MCF 10A (cell line): ENCODE data around the gene RUBCNL. TPM values are rescaled to one million over a fixed set of nuclear protein-coding genes. Genes with fewer than 3 reads are reported as not detected.
"Not testable (repeated sequence)": the region's sequence is repeated elsewhere in the genome, so short reads cannot be mapped to it uniquely, and the experiment has no call there.

Experiments used
- BruUV-seq: library from RNA; stranded (reverse); fragments of 400-500 nt; replicated peaks from 2 replicates; lab custom pipeline; 2021; lab: Mats Ljungman, UMichigan
- CTCF ChIA-PET: fragments of 300-600 bp; sonication (Branson Sonifier 250); formaldehyde crosslinking; extraction: SDS; loops from one replicate; lab custom pipeline; 2021; ENCODE audit warnings: antibody characterized with exemption, inconsistent platforms; lab: Yijun Ruan, JAX
- POLR2A ChIA-PET: fragments of 300-600, 350-650 bp; sonication (Branson Sonifier 250); formaldehyde crosslinking; extraction: SDS; loops from one replicate; lab custom pipeline; 2020; ENCODE audit warnings: antibody characterized with exemption, inconsistent platforms; lab: Yijun Ruan, JAX
- DNase-seq: peaks from one replicate; pipeline ENCODE4 v3.0.0-alpha.2; 2018; ENCODE audit not compliant: unreplicated experiment
- H3K27ac Mint-ChIP-seq: one replicate; pipeline ENCODE4 v1.8.0; 2022; ENCODE audit warnings: mild to moderate bottlenecking, low read depth, mixed read lengths; ENCODE audit not compliant: unreplicated experiment
- H3K27me3 Mint-ChIP-seq: one replicate; pipeline ENCODE4 v1.8.0; 2022; ENCODE audit warnings: mixed read lengths; ENCODE audit not compliant: insufficient read depth, unreplicated experiment
- H3K36me3 Mint-ChIP-seq: one replicate; pipeline ENCODE4 v1.8.0; 2022; ENCODE audit warnings: mild to moderate bottlenecking, moderate library complexity, mixed read lengths; ENCODE audit not compliant: insufficient read depth, unreplicated experiment
- H3K4me1 Mint-ChIP-seq: one replicate; pipeline ENCODE4 v1.8.0; 2022; ENCODE audit warnings: mixed read lengths; ENCODE audit not compliant: insufficient read depth, unreplicated experiment
- H3K4me3 Mint-ChIP-seq: one replicate; pipeline ENCODE4 v1.8.0; 2022; ENCODE audit warnings: mild to moderate bottlenecking, moderate library complexity, mixed read lengths; ENCODE audit not compliant: unreplicated experiment
- H3K9me3 Mint-ChIP-seq: one replicate; pipeline ENCODE4 v1.8.0; 2022; ENCODE audit warnings: mixed read lengths; ENCODE audit not compliant: unreplicated experiment
- intact Hi-C: fragments of 100-400 bp; cut with micrococcal nuclease; formaldehyde crosslinking; loops from 2 replicates; pipeline ENCODE4 v1.14.1; 2022
- total RNA-seq: library from RNA; stranded (reverse); gene quantifications from 2 replicates; pipeline ENCODE4 v1.2.3, GENCODE V29; 2022
- TF ChIP-seq, protein P1 (sequence below): fragments of 200-600 bp; IDR thresholded peaks from one replicate; pipeline ENCODE4 v1.8.0; 2022; ENCODE audit warnings: antibody characterized with exemption, mild to moderate bottlenecking; ENCODE audit not compliant: unreplicated experiment

RUBCNL gene
- total RNA-seq, 1 experiment from 2014 or later: 0.37 TPM

DNA sequence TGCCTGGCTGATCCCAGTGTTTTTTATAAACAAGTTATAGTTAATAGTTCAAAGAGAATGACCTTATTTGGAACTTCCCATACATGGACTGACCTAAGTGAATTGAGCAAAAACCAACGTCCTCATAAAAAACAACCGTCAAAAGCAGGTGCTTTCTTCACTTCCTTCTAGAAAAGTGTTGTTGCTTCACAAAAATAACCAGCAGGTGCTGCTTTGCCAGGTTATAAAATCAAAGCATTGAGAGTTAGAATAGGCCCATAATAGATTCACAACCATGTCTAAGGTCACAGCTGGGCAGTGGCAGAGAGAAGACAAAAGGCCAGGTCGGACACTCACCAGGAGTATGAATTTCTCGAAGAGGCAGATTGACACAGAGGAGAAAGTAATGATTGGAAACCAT lies 9.5 kb downstream of the RUBCNL start:
- POLR2A ChIA-PET: no interaction called here

DNA sequence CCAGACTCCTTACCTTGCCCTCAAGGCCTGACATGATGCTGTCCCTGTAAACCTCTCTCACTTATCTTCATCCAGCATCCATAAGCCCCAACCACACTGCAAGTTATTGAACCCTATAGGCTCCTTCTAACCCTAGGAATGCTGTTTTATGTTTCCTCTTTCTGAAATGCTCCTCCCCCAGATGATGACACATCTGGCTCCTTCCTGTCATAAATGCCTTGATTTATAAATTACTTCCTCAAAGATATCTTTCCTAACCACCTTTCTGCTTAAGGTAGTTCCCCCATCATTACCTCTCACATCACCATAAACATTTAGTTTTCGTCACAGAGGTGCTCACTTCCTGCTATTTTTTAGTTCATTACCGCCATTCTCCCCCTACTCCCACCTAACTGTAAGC lies 12.3 kb downstream of the RUBCNL start:
- ChIA-PET CTCF (interaction anchor here (0.7 to 1.5 kb wide), 3 partner anchors 12 to 1003 kb away, joined by 3 to 5 read pairs (median 4); no protein-coding TSS in a partner anchor), POLR2A (no interaction called here)
- Mint-ChIP-seq H3K4me3 (no peak overlapping the region), H3K27ac (no peak overlapping the region), H3K9me3 (no peaks in the 10 kb centered on the region), H3K27me3 (no peaks in the 10 kb centered on the region), H3K36me3 (no peaks in the 10 kb centered on the region), H3K4me1 (peaks cover 10% of the 10 kb centered on the region)
- intact Hi-C loops: no loop called here
- TF ChIP-seq, protein P1, sequence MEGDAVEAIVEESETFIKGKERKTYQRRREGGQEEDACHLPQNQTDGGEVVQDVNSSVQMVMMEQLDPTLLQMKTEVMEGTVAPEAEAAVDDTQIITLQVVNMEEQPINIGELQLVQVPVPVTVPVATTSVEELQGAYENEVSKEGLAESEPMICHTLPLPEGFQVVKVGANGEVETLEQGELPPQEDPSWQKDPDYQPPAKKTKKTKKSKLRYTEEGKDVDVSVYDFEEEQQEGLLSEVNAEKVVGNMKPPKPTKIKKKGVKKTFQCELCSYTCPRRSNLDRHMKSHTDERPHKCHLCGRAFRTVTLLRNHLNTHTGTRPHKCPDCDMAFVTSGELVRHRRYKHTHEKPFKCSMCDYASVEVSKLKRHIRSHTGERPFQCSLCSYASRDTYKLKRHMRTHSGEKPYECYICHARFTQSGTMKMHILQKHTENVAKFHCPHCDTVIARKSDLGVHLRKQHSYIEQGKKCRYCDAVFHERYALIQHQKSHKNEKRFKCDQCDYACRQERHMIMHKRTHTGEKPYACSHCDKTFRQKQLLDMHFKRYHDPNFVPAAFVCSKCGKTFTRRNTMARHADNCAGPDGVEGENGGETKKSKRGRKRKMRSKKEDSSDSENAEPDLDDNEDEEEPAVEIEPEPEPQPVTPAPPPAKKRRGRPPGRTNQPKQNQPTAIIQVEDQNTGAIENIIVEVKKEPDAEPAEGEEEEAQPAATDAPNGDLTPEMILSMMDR: no peak
- DNase-seq: no peak
- no TSS peak for BruUV-seq

More for the DNA sequence above, 9.5 kb downstream of the RUBCNL start:
- Mint-ChIP-seq H3K4me3 (no peak overlapping the region), H3K4me1 (peaks cover 5% of the 10 kb centered on the region), H3K27ac (no peak overlapping the region), H3K27me3 (no peaks in the 10 kb centered on the region), H3K9me3 (no peaks in the 10 kb centered on the region), H3K36me3 (no peaks in the 10 kb centered on the region)
- intact Hi-C loops: no loop called here
- TF ChIP-seq, protein P1: no peak
- DNase-seq: no peak
- CTCF ChIA-PET: interaction anchor here (1.1 kb wide), 1 partner anchor 56 kb away, joined by 3 read pairs; no protein-coding TSS in a partner anchor
- BruUV-seq: no TSS peak

DNA sequence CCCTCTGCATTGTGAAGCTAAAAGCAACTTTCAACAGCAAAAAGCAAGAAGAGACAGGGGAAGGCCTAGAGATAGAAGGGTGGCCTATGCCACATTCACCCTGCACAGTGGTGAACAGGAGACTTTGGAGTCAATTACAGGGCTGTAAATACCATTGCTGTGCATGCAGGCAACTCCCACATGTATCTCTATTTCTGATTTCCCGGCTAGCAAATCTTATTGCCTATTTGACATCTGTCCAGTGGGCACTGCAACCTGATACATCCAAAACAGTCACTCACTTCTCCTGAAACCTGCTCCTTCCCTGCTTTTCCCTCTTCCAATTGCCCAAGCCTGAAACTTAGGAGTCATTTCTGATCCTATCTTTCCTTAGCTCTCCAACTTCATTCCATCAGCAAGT lies 13.4 kb downstream of the RUBCNL start:
- no peak overlapping the region for H3K4me3 Mint-ChIP-seq
- TF ChIP-seq, protein P1: no peak
- no peak for DNase-seq
- no peak overlapping the region for H3K27ac Mint-ChIP-seq
- peaks cover 16% of the 10 kb centered on the region for H3K4me1 Mint-ChIP-seq
- ChIA-PET POLR2A (interaction anchor here (0.7 kb wide), 1 partner anchor 23 kb away, joined by 3 read pairs; no protein-coding TSS in a partner anchor), CTCF (interaction anchor here (1.5 kb wide), 1 partner anchor 52 kb away, joined by 5 read pairs; no protein-coding TSS in a partner anchor)
- BruUV-seq: no TSS peak
- intact Hi-C loops: no loop called here
- H3K36me3 Mint-ChIP-seq: no peaks in the 10 kb centered on the region
- no peaks in the 10 kb centered on the region for H3K27me3 Mint-ChIP-seq
- H3K9me3 Mint-ChIP-seq: no peaks in the 10 kb centered on the region

DNA sequence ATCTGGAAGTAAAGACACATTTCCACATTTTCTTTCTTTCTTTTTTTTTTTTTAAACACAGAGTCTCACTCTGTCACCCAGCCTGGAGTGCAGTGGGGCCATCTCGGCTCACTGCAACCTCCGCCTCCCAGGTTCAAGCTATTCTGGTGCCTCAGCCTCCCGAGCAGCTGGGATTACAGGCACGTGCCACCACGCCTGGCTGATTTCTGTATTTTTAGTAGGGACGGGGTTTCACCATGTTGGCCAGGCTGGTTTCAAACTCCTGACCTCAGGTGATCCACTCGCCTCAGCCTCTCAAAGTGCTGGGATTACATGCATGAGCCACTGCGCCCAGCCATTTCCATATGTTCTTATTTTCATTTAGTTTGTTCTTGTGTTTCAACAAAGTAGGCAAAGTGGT lies 14.1 kb downstream of the RUBCNL start:
- POLR2A ChIA-PET, H3K27ac Mint-ChIP-seq, intact Hi-C loops, BruUV-seq, H3K27me3 Mint-ChIP-seq, H3K9me3 Mint-ChIP-seq, DNase-seq, H3K36me3 Mint-ChIP-seq, CTCF ChIA-PET, H3K4me3 Mint-ChIP-seq: not testable (repeated sequence)
- H3K4me1 Mint-ChIP-seq: peaks cover 16% of the 10 kb centered on the region
